C4-2B (cell line): ENCODE measurements around the gene NECTIN3.

ENCODE experiments used
- H3K27ac ChIP-seq: fragments of 450-650 bp; 2 replicates; pipeline ENCODE4 v1.5.1; 2017
- CTCF ChIP-seq: fragments of 450-650 bp; conservative IDR thresholded peaks from 2 replicates; pipeline ENCODE4 v1.5.1; 2017; ENCODE audit warnings: mild to moderate bottlenecking
- ZFX ChIP-seq: fragments of 450-650 bp; IDR thresholded peaks from 2 replicates; pipeline ENCODE4 v1.6.1; 2017

Gene NECTIN3

GRCh38 chr3:111084911-111085310 is 13.3 kb downstream of the NECTIN3 start:
- no peak overlapping the region for H3K27ac ChIP-seq
- TF ChIP-seq CTCF: no peak
- no peak for TF ChIP-seq ZFX

- TF ChIP-seq CTCF (no peak), ZFX (no peak)
- no peak overlapping the region for H3K27ac ChIP-seq
These were observed 16.4 kb downstream of the NECTIN3 start for GRCh38 chr3:111087924-111088469.

- no peak overlapping the region for H3K27ac ChIP-seq
- no peak for TF ChIP-seq CTCF
- TF ChIP-seq ZFX: no peak
These were observed 25.0 kb downstream of the NECTIN3 start for GRCh38 chr3:111096487-111097209.

- TF ChIP-seq ZFX (no peak), CTCF (no peak)
- no peak overlapping the region for H3K27ac ChIP-seq
These were observed 32.2 kb downstream of the NECTIN3 start for GRCh38 chr3:111103807-111104206.

GRCh38 chr3:111106993-111107661 is 35.5 kb downstream of the NECTIN3 start:
- H3K27ac ChIP-seq: no peak overlapping the region

GRCh38 chr3:111107662-111108035 is 36.0 kb downstream of the NECTIN3 start:
- TF ChIP-seq CTCF (no peak), ZFX (no peak)
- no peak overlapping the region for H3K27ac ChIP-seq

More at GRCh38 chr3:111106993-111107661, 35.5 kb downstream of the NECTIN3 start:
- no peak for TF ChIP-seq ZFX
- no peak for TF ChIP-seq CTCF

- no peak for TF ChIP-seq CTCF
- no peak for TF ChIP-seq ZFX
- H3K27ac ChIP-seq: no peak overlapping the region
These were observed 41.3 kb downstream of the NECTIN3 start for GRCh38 chr3:111112913-111113312.
